NOMO-1 treated with DMSO at 0.1 percent for 48 hours (cell line): ENCODE measurements around the gene SEC61A1.

Source experiments
- DNase-seq: peaks from one replicate; lab custom pipeline; 2025; ENCODE audit not compliant: unreplicated experiment; lab: John Stamatoyannopoulos, UW

The SEC61A1 gene

GRCh38 chr3:128077202-128077624 is 25.0 kb downstream of the SEC61A1 start:
- DNase-seq: peak; percentile 83

- no peak for DNase-seq
Measured at GRCh38 chr3:128077665-128078064, 25.4 kb downstream of the SEC61A1 start.

GRCh38 chr3:128078322-128078721 is 26.1 kb downstream of the SEC61A1 start:
- no peak for DNase-seq

GRCh38 chr3:128078875-128079274 is 26.6 kb downstream of the SEC61A1 start:
- DNase-seq: no peak

GRCh38 chr3:128079823-128080222 is 27.6 kb downstream of the SEC61A1 start:
- DNase-seq: no peak

- no peak for DNase-seq
Measured at GRCh38 chr3:128080323-128081080, 28.3 kb downstream of the SEC61A1 start.

- no peak for DNase-seq
Measured at GRCh38 chr3:128081226-128081625, 29.0 kb downstream of the SEC61A1 start.

- DNase-seq: no peak
Measured at GRCh38 chr3:128081846-128082245, 29.6 kb downstream of the SEC61A1 start.

GRCh38 chr3:128082546-128082945 is 30.3 kb downstream of the SEC61A1 start:
- no peak for DNase-seq

- no peak for DNase-seq
Measured at GRCh38 chr3:128083396-128083795, 31.2 kb downstream of the SEC61A1 start.

- no peak for DNase-seq
Measured at GRCh38 chr3:128083980-128084674, 31.9 kb downstream of the SEC61A1 start.

GRCh38 chr3:128084675-128085021 is 32.4 kb downstream of the SEC61A1 start:
- no peak for DNase-seq

GRCh38 chr3:128089135-128089534 is 36.9 kb downstream of the SEC61A1 start:
- DNase-seq: no peak

- DNase-seq: no peak
Measured at GRCh38 chr3:128091586-128091985, 39.3 kb downstream of the SEC61A1 start.

- no peak for DNase-seq
Measured at GRCh38 chr3:128094295-128095151, 42.3 kb downstream of the SEC61A1 start.

- DNase-seq: peak; percentile 41
Measured at GRCh38 chr3:128095222-128095703, 43.0 kb downstream of the SEC61A1 start.

GRCh38 chr3:128098234-128098633 is 46.0 kb downstream of the SEC61A1 start:
- no peak for DNase-seq

- no peak for DNase-seq
Measured at GRCh38 chr3:128100161-128100560, 47.9 kb downstream of the SEC61A1 start.

GRCh38 chr3:128100638-128101037 is 48.4 kb downstream of the SEC61A1 start:
- DNase-seq: no peak

- no peak for DNase-seq
Measured at GRCh38 chr3:128103136-128103676, 51.0 kb downstream of the SEC61A1 start.

GRCh38 chr3:128107834-128108233 is 55.6 kb downstream of the SEC61A1 start:
- DNase-seq: no peak
